Panc1 (cell line): ENCODE results near the gene CCDC12. TPM values are rescaled to one million over a fixed set of nuclear protein-coding genes. Genes with fewer than 3 reads are reported as not detected.
A peak's percentile ranks its signal among the peaks of the same experiment; 100 is the strongest.

Source experiments
- ATAC-seq: fragments of 200-7000 bp; cut with Tn5 transposase; 2 replicates; pipeline ENCODE4 v1.9.1; 2020; ENCODE audit warnings: mild to moderate bottlenecking, moderate library complexity
- BruUV-seq: library from RNA; stranded (reverse); fragments of 400-500 nt; replicated peaks from 2 replicates; lab custom pipeline; 2021; lab: Mats Ljungman, UMichigan
- CTCF ChIA-PET: fragments of 300-600 bp; sonication (Branson Sonifier 250); formaldehyde crosslinking; loops from one replicate; lab custom pipeline; 2022; ENCODE audit warnings: antibody characterized with exemption; lab: Charles Lee
- POLR2A ChIA-PET: fragments of 300-600 bp; sonication (Branson Sonifier 250); formaldehyde crosslinking; loops from one replicate; lab custom pipeline; 2022; ENCODE audit warnings: antibody characterized with exemption; lab: Charles Lee
- DNase-seq: peaks from one replicate; pipeline ENCODE4 v3.0.0-alpha.2; 2010; ENCODE audit warnings: low read depth, low spot score
- H3K27ac ChIP-seq: 2 replicates; pipeline ENCODE4 v1.5.1; 2011; ENCODE audit warnings: mild to moderate bottlenecking, low read length, inconsistent platforms
- H3K27me3 ChIP-seq: fragments of 200-500 bp; sonication (Bioruptor generic); 2 replicates; pipeline ENCODE4 v1.6.0; 2014; ENCODE audit warnings: low read length, inconsistent platforms; ENCODE audit not compliant: control insufficient read depth, insufficient read depth
- H3K36me3 ChIP-seq: fragments of 200-500 bp; sonication (Bioruptor generic); 2 replicates; pipeline ENCODE4 v1.5.1; 2014; ENCODE audit warnings: inconsistent platforms, mild to moderate bottlenecking, low read length, moderate library complexity; ENCODE audit not compliant: control insufficient read depth, insufficient read depth
- H3K4me1 ChIP-seq: 2 replicates; pipeline ENCODE4 v1.5.1; 2011; ENCODE audit warnings: inconsistent platforms, mild to moderate bottlenecking, low read length, moderate library complexity; ENCODE audit not compliant: control insufficient read depth, insufficient read depth
- H3K4me3 ChIP-seq, 2 experiments: 2 replicates each; pipeline ENCODE4 v1.5.1; 2011 to 2012; ENCODE audit warnings: low read depth in 2 of 2, low read length in 2 of 2, mild to moderate bottlenecking in 2 of 2, inconsistent platforms in 1 of 2, moderate library complexity in 1 of 2
- H3K9me3 ChIP-seq: fragments of 200-500 bp; sonication (Bioruptor generic); 2 replicates; pipeline ENCODE4 v1.5.1; 2014; ENCODE audit warnings: low read depth, mild to moderate bottlenecking, inconsistent platforms, low read length, moderate library complexity; ENCODE audit not compliant: control insufficient read depth, insufficient read depth
- POLR2AphosphoS5 ChIP-seq: IDR thresholded peaks from 2 replicates; pipeline ENCODE4 v1.6.1; 2012; ENCODE audit warnings: mild to moderate bottlenecking, low read depth, low read length, moderate library complexity
- SIN3A ChIP-seq: IDR thresholded peaks from 2 replicates; pipeline ENCODE4 v1.6.1; 2012; ENCODE audit warnings: low read depth, mild to moderate bottlenecking, low read length, moderate library complexity, borderline replicate concordance; ENCODE audit not compliant: insufficient read depth
- TCF7L2 ChIP-seq: IDR thresholded peaks from 2 replicates; pipeline ENCODE4 v1.6.1; 2011; ENCODE audit warnings: mild to moderate bottlenecking, low read depth, low read length, inconsistent platforms
- in situ Hi-C: cut with HindIII; loops from 2 replicates; pipeline ENCODE4 v1.10.0; 2016; ENCODE audit warnings: low sequenced_read_pairs, low pct_unique_long_range_greater_than_20kb
- intact Hi-C: fragments of 100-400 bp; cut with micrococcal nuclease; formaldehyde crosslinking; loops from one replicate; pipeline ENCODE4 v1.10.0; 2022; ENCODE audit not compliant: unreplicated experiment
- total RNA-seq: library from RNA; stranded (reverse); gene quantifications from one replicate; pipeline ENCODE4 v1.2.1, GENCODE V29; 2021; ENCODE audit not compliant: unreplicated experiment
- TF ChIP-seq, protein P1 (sequence below): fragments of 450-650 bp; IDR thresholded peaks from 2 replicates; pipeline ENCODE4 v1.5.1; 2017; ENCODE audit warnings: mild to moderate bottlenecking
- TF ChIP-seq, protein P2 (sequence below), 2 experiments: IDR thresholded peaks; 2 replicates each; pipeline ENCODE4 v1.6.1; 2011 to 2012; ENCODE audit warnings: low read depth in 2 of 2, control low read depth in 1 of 2, low read length in 1 of 2, mild to moderate bottlenecking in 1 of 2, moderate library complexity in 1 of 2; ENCODE audit not compliant: insufficient read depth in 1 of 2

CCDC12 gene
- total RNA-seq, 1 experiment from 2014 or later: 35.5 TPM

DNA sequence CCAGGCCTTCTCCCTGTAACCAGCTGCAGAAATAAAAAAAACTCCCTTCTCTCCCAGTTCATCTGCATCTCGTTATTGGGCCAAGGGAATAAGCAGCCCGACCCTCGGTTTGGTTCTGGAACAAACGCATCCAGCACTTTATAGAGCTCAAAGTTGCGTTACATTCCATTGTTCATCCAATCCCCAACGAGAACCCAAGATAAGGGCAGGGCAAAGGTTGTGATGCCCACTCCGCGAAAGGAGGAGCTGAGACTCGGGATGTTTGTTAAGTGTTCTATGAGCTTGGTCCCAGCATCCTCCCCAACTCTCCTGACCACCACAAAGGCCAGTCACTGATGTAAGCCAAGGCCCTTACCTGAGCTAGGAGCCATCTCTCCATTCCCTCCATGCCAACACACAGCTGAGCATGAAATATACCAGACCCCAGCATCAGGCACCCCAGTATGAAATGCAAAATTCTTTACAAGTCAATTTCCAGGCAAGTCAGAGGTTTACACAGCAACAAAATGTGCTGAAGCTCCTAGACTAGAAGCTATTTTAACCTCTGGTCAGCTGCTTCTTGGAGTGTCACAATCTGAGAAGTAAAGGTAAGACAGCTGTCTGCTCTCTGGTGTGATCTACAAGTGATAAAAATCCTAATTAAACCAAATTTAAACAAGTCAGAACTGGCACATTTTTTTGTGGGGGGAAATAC, 17.9 kb downstream of the CCDC12 start:
- CTCF ChIA-PET: no interaction called here
- Histone ChIP-seq H3K27ac (no peak overlapping the region), H3K27me3 (no peaks in the 10 kb centered on the region), H3K36me3 (no peaks in the 10 kb centered on the region), H3K4me1 (peaks cover 4% of the 10 kb centered on the region), H3K9me3 (no peaks in the 10 kb centered on the region), H3K4me3 (no peak overlapping the region)
- no peak for TF ChIP-seq TCF7L2
- ATAC-seq (no peak), DNase-seq (no peak)
- POLR2A ChIA-PET: no interaction called here
- intact Hi-C loops (no loop called here), in situ Hi-C loops (no loop called here)
- BruUV-seq: TSS peak; percentile 5

DNA sequence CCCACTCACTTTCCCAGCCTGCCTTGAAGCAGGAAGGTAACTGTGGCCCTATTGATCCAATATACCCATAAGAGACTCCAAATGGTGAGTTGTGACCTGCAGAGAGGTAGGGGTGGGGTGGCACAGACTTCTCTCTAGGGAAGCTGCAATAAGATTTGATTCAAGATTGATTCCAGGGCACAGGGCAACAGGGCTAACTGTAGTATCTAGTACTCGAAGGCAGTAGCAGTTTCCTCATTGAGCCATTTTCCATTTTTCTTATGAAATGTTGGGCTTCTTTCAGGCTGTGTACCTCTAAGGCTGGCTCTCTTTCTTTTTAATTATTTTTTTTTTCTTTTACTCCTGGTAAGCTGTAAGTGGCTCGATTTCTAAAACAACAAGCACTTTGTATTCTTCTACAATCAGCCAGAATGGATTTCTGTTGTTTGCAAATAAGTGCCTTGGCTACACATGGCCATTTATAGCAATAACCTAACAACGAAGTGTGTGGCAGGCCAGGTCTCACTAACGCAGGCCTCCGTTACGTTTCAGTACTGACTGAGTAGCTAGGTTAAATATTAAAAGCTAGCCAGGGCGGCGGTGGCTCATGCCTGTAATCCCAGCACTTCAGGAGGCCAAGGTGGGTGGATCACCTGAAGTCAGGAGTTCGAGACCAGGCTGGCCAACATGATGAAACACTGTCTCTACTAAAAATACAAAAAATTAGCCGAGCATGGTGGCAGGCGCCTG, 19.3 kb downstream of the CCDC12 start:
- TF ChIP-seq, protein P1, sequence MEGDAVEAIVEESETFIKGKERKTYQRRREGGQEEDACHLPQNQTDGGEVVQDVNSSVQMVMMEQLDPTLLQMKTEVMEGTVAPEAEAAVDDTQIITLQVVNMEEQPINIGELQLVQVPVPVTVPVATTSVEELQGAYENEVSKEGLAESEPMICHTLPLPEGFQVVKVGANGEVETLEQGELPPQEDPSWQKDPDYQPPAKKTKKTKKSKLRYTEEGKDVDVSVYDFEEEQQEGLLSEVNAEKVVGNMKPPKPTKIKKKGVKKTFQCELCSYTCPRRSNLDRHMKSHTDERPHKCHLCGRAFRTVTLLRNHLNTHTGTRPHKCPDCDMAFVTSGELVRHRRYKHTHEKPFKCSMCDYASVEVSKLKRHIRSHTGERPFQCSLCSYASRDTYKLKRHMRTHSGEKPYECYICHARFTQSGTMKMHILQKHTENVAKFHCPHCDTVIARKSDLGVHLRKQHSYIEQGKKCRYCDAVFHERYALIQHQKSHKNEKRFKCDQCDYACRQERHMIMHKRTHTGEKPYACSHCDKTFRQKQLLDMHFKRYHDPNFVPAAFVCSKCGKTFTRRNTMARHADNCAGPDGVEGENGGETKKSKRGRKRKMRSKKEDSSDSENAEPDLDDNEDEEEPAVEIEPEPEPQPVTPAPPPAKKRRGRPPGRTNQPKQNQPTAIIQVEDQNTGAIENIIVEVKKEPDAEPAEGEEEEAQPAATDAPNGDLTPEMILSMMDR: no peak
- TF ChIP-seq SIN3A: no peak
- TF ChIP-seq TCF7L2: no peak
- TF ChIP-seq POLR2AphosphoS5: no peak
- TF ChIP-seq, protein P2, sequence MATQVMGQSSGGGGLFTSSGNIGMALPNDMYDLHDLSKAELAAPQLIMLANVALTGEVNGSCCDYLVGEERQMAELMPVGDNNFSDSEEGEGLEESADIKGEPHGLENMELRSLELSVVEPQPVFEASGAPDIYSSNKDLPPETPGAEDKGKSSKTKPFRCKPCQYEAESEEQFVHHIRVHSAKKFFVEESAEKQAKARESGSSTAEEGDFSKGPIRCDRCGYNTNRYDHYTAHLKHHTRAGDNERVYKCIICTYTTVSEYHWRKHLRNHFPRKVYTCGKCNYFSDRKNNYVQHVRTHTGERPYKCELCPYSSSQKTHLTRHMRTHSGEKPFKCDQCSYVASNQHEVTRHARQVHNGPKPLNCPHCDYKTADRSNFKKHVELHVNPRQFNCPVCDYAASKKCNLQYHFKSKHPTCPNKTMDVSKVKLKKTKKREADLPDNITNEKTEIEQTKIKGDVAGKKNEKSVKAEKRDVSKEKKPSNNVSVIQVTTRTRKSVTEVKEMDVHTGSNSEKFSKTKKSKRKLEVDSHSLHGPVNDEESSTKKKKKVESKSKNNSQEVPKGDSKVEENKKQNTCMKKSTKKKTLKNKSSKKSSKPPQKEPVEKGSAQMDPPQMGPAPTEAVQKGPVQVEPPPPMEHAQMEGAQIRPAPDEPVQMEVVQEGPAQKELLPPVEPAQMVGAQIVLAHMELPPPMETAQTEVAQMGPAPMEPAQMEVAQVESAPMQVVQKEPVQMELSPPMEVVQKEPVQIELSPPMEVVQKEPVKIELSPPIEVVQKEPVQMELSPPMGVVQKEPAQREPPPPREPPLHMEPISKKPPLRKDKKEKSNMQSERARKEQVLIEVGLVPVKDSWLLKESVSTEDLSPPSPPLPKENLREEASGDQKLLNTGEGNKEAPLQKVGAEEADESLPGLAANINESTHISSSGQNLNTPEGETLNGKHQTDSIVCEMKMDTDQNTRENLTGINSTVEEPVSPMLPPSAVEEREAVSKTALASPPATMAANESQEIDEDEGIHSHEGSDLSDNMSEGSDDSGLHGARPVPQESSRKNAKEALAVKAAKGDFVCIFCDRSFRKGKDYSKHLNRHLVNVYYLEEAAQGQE (IDR thresholded peaks at IDR 0.05; ENCODE audit: insufficient read depth in 1 of 2, low read depth in 2 of 2, low read length in 1 of 2): no peak
- H3K27ac ChIP-seq: no peak overlapping the region
- intact Hi-C loops: no loop called here
- in situ Hi-C loops: no loop called here
- H3K36me3 ChIP-seq: no peaks in the 10 kb centered on the region
- H3K4me1 ChIP-seq: peaks cover 4% of the 10 kb centered on the region
- ChIA-PET CTCF (no interaction called here), POLR2A (interaction anchor here (0.6 kb wide), 1 partner anchor 28 kb away, joined by 6 read pairs; no protein-coding TSS in a partner anchor)
- DNase-seq (no peak), ATAC-seq (no peak)
- no peaks in the 10 kb centered on the region for H3K9me3 ChIP-seq
- no peaks in the 10 kb centered on the region for H3K27me3 ChIP-seq
- H3K4me3 ChIP-seq: no peak overlapping the region
- no TSS peak for BruUV-seq
